Purkinje cell (primary cell): ENCODE measurements around the gene PLGRKT. TPM values are rescaled to one million over a fixed set of nuclear protein-coding genes. Genes with fewer than 3 reads are reported as not detected.

Experiments
- polyA plus RNA-seq: library from polyadenylated mRNA; unstranded; fragments of >200 nt; fragmentation: Nextera tagmentation; gene quantifications from 2 replicates; pipeline ENCODE4 v1.2.1, GENCODE V29; 2014

The PLGRKT gene
- 19.4 and 23.4 TPM in 2 replicates for polyA plus RNA-seq

GRCh38 chr9:5437254-5438216 is at the start of gene PLGRKT:
Gene PLGRKT (minus strand): TSS chr9:5437925. CDS start chr9:5431977, 5,948 bp downstream.

GRCh38 chr9:5450359-5451091 is 12.8 kb upstream of the PLGRKT start, which contains the start of gene CD274:
Gene CD274 (plus strand): TSS chr9:5450542. CDS start chr9:5456114, 5,572 bp downstream.

GRCh38 chr9:5338992-5339981 is 98.4 kb downstream of the PLGRKT start, which contains the start of gene RLN1:
Gene RLN1 (minus strand): TSS chr9:5339876. CDS start chr9:5339746, 130 bp downstream.

Other genes starting within 250 kb of the PLGRKT start
- gene INSL4, start 206.5 kb downstream of the PLGRKT start, polyA plus RNA-seq = not detected in 2 replicates
- 1.8 TPM in 1 of 2 replicates, not detected in the other for gene RLN2, start 133.2 kb downstream of the PLGRKT start, polyA plus RNA-seq
- not detected in 2 replicates for gene RLN1, start 98.0 kb downstream of the PLGRKT start, polyA plus RNA-seq
- gene CD274, start 12.6 kb upstream of the PLGRKT start, polyA plus RNA-seq = 0.27 and 1.5 TPM in 2 replicates
- 0.71 TPM in 1 of 2 replicates, not detected in the other for gene PDCD1LG2, start 72.6 kb upstream of the PLGRKT start, polyA plus RNA-seq
- gene RIC1, start 191.2 kb upstream of the PLGRKT start, polyA plus RNA-seq = 1.7 and 5.5 TPM in 2 replicates